ENCODE data around the gene PARP4.
"Not testable (repeated sequence)": the region's sequence is repeated elsewhere in the genome, so short reads cannot be mapped to it uniquely, and the experiment has no call there.

PARP4 gene

DNA sequence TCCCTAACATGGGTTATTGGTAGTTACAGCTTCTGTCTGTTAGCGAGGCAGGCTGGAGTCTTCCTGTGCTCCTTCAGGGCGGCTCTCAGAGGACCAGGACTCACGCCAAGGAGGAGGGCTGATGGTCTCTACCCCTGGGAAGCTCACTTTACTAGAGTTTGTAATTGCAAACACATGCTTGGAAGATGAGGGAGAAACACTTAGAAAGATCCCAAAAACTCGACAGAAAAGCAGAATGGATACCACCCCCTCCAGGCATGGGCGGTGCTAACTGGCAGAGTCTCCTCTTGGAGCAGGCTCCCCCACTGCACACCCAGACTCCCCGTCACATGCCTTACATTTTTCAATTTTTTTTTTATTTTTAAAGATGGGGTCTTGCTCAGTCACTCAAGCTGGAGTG, 62.0 kb downstream of the PARP4 start:
- DNase-seq (ENCODE audit: low spot score): peak; percentile 29

DNA sequence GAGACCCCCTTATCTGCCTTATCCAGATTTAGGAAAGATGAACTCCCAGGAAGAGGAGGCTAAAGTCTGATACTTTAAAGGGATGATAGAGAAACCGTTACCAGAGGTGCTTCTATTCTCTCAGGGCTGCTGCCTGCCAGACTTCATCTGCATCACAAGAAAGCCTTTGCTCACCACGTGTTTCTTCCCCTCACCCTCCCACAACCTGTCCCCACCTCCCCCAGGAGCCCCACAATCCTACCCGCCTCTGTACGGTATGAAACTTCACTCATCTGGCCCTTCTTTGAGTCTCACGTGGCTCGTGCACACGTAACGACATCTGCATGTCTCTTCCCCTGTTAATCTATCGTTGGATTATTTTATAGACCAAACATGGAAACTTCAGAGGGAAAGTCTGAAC, 67.7 kb downstream of the PARP4 start:
- not testable (repeated sequence) for DNase-seq (ENCODE audit: low spot score)

DNA sequence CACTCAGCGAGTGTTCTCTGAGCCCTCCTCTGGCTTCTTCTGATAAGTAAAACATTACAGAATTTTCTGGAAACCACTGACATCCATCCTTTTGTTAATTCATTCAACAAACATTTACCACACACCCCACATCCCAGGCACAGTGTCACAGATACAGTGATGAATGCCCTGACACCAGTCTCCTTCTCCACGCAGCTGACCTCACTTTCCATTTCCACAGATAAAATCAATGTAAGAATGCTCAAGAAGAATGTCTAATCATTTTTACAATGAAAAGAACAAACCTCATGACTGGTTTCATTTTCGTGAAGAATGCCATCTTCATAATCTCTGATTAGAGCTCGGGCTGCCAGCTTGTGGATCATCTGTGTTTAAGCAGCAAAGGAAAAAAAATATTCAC, 69.2 kb downstream of the PARP4 start:
- DNase-seq (ENCODE audit: low spot score): no peak

DNA sequence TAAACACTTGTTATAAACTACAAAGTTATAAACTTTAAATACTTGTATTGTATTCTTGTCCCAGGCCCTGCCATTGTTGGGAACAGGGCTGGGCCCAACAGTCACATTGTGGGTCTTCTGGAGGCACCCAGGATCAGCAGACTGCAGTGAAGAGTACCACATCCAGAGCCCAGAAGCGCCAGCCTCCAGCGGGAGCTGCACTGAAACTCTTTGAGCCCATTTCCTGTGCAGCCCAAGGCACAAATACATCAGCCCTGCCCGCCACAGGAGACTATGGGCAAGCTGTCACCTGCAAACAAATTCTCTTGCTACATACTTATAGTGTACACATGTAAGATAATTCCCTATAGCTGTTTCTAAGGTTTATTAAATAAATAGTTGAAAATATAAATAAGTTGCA, 86.5 kb downstream of the PARP4 start:
- not testable (repeated sequence) for DNase-seq (ENCODE audit: low spot score)

DNA sequence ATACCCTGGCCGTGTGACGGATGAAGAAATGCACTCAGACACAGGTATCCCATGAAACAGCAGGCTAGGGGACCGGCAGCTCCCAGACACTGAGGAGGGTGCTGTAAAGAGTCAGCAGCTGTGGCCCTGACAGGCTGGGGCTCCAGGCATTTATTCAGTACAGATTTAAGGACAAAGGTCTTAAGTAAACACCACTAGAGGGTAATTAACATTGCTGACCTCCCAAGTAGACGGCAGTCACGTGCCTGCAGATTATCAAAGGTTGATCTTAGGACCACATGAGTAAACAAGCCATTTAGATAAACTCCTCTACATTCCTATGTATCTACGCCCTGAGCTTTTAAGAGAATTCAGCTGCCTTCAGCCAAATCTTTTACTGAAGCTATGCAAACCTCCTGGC, 92.9 kb downstream of the PARP4 start:
- DNase-seq (ENCODE audit: low spot score): not testable (repeated sequence)

DNA sequence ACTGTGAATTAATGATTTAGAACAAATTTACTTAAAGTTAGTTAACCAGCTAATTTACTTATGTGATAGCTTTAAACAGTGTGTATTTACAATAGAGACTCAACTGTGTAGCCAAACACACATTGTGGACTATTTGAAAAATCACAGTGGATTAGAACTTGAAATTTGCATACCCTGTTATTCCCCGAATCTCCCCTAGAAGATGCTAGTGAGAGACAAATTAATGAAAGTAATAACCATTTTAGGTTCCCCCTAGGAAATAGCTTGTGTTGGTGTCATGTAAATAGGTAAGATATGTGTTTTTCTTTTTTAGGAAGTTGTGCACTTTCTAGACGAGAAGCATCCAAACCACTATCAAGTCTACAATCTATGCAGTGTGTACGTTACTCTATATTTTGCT, 104.7 kb downstream of the PARP4 start:
- DNase-seq (ENCODE audit: low spot score): no peak

DNA sequence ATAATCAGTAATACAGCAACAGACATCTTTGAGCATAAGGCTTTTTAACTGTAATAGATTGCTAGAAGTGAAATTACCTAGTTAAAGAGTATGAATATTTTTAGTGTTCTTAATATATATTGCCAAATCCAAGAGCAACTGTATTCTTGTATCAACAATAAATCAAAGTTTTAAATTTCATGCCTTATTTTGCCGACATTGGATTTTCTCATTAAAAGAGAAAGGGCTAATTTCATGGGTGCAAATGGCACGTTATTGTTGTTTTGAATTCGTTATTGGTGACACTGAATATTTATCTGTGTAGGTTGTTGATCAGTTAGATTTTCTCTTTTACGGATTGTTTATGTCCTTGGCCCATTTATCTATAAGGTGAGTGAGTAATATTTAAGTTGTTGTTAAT, 106.1 kb downstream of the PARP4 start:
- no peak for DNase-seq (ENCODE audit: low spot score)

DNA sequence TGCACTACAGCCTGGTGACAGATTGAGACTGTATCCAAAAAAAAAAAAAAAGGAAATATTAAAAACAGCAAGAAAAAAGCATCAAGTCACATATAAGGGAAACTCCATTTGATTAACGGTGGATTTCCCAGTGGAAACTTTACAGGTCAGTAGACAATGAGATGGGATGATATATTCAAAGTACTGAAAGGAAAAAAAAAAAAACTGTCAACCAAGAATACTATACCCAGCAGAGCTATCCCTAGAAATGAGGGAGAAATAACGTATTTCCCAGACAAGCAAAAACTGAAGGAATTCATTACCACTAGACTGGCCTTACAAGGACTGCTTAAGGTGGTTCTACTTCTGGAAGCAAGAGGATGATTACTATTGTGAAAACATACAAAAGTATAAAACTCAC, 115.8 kb downstream of the PARP4 start:
- DNase-seq (ENCODE audit: low spot score): no peak

DNA sequence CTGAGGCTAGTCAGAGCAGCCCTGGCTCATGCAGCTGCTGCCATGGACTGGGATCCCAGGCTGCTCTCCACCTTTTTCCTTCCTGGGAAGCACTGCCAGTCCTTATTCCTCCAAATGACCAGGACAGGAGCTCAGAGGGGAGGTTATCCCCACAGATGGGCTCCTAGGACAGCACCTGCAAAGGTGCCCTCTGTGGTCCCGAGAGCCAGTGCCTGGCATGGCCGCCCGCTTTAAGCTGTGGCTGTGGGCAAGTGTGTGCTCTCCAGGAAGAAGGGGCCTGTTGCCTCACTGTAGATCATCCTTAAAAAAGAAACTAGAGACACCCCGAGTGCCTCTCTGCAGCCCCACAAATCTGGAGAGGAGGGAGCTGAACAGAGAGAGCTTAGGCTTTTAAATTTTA, 119.6 kb downstream of the PARP4 start:
- no peak for DNase-seq (ENCODE audit: low spot score)

DNA sequence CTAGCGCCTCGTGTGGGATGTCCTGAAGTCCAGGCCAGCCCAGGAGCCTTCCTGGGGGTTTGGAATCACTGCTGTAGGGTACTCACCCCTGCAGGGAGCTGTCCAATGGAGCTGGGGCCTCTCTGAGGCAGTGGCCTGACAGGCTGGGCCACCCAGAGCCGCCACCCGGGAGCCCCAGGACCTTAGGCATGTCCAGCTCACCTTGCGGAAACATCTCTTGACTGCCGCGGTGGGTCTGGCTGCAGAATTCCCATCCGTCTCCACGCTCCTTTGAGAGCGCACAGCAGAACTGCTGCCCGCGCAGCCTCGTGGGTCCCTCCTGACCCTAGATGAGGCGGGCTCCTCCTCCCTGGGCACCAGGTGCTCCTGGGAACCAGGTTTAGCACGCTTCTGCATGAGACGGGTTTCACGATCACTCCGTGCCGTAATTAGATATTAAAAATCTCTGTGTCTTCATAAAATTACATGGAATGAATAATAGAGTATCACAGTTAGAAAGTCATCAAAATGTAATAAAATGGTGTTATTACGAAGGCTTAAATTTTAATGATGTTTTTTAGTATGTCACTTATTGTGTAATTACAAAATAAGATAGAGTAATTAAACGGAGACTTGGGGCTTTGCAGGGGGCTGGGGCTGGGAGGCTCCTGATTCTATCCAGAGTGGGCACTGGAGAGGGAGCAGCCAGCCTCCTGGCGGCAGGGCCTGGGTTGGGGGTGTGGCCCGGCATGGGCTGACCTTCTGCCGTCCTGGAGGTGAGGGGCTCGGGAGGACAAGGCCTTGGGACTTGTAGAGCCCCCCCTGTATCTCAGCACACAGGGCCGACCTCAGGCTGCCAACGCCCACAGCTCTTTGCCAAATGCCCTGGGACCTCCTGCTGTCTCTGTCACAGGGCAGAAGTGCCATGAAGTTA, 120.6 kb downstream of the PARP4 start:
- DNase-seq (ENCODE audit: low spot score): not testable (repeated sequence)

DNA sequence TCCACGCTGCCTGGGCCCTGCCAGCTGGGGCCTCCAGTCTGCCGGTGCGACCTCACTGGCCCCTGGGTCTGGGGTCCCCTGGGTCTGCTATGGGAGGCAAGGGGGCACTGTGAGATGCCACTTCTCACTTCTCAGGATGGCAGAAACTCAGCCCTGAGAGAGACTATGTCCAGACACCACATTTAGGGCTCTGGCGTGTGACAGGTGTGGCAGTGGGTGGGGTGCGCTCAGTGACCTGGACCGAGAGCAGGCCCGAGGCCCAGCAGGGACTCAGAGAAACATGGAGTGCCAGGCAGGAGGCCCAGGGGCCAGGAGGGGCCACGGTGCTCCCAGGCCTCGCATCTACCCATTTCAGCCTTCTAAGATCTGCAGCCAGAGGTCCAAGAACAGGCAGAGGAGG, 121.8 kb downstream of the PARP4 start:
- not testable (repeated sequence) for DNase-seq (ENCODE audit: low spot score)

DNA sequence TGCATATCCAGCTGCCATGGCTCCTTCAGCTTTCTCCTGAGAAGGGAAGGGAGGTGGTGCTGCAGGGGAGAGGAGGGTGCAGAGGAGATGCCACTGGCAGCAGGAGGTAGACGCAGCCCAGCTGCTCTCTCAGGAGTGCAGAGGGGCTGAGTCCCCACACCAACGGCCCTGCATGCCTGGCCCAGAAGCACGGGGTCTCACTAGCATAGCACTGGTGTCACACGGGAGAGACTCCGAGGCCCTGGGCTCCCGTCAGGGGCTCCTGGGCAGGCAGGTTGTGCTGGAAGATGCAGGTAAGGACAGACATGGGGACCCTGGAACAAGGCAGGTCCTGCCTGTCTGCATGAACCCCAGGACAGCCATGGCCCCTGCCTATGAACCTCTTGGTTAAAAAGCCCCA, 123.1 kb downstream of the PARP4 start:
- no peak for DNase-seq (ENCODE audit: low spot score)

DNA sequence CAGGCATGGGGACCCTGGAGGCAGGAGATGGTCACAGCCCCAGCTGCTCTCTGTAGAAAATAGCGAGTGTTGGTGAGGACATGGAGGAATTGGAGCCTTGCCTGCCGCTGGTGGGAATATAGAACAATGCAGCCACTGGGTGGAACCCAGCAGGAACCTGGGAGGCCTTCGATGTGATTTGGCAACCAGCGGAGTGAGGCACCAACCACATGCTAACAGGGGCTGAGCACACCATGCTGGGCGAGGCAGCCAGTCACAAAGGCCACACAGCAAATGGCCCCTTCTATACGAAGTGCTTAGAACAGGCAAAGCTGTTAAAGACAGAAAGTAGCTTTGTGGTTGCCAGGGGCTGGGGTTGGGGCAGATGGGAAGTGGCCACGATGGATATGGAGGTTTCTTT, 123.8 kb downstream of the PARP4 start:
- not testable (repeated sequence) for DNase-seq (ENCODE audit: low spot score)

DNA sequence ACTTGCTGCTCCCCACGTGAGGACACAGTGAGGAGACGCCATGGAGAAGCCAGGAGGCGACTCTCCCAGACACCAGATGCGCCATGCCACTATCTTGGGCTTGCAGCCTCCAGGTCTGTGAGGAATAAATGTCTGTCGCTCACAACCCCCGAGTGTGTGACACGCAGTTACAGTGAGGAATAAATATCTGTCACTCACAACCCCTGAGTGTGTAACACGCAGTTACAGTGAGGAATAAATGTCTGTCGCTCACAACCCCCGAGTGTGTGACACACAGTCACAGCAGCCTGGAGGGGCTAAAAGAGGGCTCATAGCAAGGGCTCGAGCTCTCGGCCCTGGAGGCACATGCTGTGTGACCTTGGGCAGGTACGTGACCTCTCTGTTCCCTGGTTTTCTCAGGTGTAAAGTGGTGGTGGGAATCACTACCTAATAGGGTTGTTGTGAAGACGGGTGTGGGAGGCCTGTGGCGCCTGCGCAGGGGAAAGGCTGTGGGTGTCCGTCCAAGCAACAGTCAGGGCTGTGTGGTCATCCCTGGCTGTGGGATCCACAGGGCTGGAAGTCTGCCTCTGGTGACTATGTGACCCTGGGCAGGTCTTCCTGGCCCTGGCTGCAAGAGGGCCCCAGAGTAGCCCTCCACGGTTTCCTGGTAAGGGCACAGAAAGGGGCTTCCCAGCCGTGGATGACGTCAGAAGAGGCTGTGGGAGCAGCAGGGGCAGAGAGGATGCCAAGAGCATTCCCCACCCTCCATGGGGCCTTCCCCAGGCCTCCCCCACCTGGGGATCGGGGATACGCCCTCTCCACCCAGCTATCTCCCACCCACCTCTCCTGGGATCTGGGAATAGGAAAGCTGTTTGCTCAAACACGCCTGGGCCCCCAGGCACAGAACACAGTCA, 125.5 kb downstream of the PARP4 start:
- DNase-seq (ENCODE audit: low spot score): no peak

DNA sequence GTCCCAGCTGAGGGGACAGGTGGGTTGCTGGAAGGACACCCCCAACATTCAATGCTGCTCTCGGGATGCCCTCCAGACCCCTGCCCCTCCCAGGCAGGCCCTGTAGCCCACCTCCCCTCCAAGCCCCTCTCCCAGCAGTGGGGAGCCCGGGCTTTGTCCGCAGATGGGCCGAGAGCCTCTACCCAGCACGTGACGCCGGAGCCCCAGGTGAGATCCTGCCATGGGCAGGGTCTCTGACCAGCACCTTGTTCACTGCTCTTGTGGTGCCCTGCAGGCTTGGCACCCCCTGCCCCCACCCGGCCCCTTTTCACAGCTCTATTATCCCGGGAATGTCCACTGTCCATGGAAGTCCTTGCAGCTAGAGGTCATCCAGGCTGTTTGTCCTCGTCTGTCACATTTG, 126.7 kb downstream of the PARP4 start:
- DNase-seq (ENCODE audit: low spot score): no peak

DNA sequence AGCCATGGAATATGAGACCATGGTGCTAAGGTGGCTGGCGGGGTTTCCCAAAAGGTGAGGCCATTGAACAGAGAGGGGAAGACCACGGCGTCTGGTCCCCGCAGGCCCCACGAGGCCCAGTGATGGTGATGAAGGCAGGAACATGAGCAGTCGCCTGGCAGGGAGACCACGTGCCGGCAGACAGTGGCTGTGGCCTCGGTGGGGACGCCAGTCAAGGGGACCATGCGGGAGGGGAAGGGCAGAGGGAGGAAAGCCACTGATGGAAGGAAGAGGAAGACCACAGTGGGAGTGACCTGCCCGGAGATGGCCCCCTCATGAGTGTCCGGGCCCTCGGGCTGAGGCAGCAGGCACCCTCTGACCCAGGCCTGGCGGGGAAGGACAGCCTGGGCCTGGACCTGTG, 127.6 kb downstream of the PARP4 start:
- not testable (repeated sequence) for DNase-seq (ENCODE audit: low spot score)

DNA sequence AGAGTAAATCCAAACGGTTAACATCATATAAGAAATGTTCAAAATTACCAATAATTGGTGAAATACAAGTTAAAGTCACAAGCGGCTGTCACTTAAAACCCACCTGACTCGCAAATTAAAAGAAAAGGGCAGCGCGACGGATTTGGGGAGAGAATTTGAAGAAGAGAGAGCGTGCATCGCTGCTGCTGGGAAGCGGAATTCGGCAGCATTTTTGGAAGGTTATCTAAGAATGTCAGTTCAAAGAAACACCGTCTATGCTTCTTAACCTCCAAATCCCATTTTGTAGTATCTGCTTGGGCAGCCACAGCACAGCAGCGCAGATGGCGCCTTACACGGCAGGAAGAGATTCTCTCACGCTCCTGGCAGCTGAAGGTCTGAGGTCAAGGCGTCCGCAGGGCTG, 128.5 kb downstream of the PARP4 start:
- not testable (repeated sequence) for DNase-seq (ENCODE audit: low spot score)

DNA sequence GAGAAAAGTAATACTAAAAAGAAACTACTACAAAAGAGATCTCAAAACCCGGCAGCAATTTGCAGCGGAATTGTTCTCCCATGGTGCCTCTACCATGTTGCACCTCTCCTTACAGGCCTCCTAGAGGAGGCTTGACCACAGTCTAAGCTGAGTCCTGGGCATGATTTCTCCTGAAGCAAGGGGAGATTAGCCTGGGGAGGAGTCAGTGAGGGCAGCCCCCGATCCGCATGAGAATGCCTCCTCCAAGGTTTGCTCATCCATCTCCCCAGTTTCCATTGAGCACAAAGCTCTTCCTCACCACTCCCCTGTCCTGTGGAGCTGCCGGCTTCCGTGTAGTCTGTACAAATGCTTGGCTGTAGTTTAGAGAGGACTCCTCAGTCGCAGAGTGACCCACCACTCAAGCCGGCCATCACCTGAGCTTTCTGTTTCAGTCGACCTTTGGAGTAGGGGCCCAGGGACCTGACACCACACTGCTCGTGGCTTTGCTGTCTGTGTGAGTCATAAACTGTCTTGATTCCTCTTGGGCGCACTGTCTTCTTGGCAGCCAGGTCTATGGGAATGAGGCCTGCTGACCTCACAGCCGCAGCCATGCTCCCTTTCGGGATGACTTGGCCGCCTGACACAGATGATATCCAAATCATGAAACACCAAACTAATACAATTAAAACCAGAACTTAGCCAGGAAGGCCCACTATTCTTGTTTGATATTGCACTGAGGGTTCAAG, 130.9 kb downstream of the PARP4 start:
- no peak for DNase-seq (ENCODE audit: low spot score)

DNA sequence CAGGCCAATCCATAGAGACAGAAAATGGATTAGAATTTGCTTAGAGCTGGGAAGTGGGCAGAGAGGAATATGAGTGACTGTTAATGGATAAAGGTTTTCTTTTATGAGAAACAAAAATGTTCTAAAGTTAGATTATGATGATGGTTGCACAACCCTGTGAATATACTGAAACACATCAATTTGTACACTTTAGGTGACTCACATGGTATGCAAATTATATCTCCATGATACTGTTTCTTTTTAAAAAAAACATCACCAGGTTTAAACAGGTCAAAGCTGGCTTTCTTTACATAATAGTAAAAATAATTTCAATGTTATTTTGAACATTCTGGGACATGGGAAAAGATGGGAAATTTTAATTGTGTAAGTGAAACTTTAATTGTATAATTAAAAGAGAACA, 131.7 kb downstream of the PARP4 start:
- not testable (repeated sequence) for DNase-seq (ENCODE audit: low spot score)

DNA sequence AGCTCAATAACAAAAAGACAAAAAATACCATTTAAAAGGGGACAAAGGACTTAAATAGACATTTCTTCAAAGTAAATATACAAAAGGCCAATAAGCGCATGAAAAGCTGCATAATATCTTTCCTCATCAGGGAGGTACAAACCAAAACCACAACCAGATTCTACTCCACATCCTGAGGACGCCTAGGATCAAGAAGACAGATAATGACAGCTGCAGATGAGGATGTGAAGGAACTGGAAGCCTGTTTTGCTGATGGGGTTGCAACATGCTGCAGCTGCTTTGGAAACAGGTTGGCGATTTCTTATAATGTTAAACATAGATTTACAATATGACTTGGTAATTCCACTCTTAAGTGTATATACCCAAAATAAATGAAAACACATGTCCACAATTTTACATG, 132.4 kb downstream of the PARP4 start:
- not testable (repeated sequence) for DNase-seq (ENCODE audit: low spot score)

DNA sequence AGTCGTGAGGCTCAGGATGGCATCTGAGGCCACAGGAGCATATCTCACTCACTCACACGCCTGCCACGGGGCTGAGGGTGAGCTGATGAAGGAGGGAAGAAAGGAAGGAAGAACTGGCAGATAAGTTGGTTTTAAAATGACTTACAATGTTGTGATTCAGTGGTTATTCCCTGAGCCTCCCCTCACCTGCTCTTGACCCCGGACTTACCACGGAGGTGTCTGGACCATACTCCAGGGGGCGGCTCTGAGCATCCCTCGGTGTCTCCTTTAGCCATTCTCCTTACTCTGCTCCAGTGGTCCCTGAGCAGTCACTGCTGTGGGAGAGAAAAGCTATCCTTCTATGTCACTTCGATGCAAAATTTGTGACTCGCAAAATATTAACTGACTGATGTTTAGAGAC, 141.3 kb downstream of the PARP4 start:
- DNase-seq (ENCODE audit: low spot score): not testable (repeated sequence)
